HepG2 (cell line): ENCODE data around the gene ZMIZ1. TPM values are rescaled to one million over a fixed set of nuclear protein-coding genes. Genes with fewer than 3 reads are reported as not detected.
A peak's percentile ranks its signal among the peaks of the same experiment; 100 is the strongest.

Source experiments
- ATF7 ChIP-seq, 2 experiments: fragments of 450-650 bp in 1 of 2; sonication (generic) in 1 of 2; formaldehyde crosslinking in 1 of 2; IDR thresholded peaks; 2 replicates each; pipeline versions ENCODE4 v1.4.0 to v1.6.1; 2016 to 2020; ENCODE audit warnings: antibody characterized with exemption in 1 of 2, mild to moderate bottlenecking in 1 of 2, missing genetic modification reagents in 1 of 2
- CBX2 ChIP-seq, 2 experiments: fragments of 200-600 bp in 1 of 2; sonication (generic); formaldehyde crosslinking in 1 of 2; IDR thresholded peaks; 2 replicates each; pipeline versions ENCODE4 v1.7.0 to v1.8.1; 2018 to 2022; ENCODE audit warnings: low read depth in 2 of 2, low read length in 1 of 2, mild to moderate bottlenecking in 1 of 2, missing genetic modification reagents in 1 of 2
- CEBPG ChIP-seq: IDR thresholded peaks from 2 replicates; pipeline ENCODE4 v1.6.1; 2016
- ESRRA ChIP-seq: sonication (generic); formaldehyde crosslinking; IDR thresholded peaks from 2 replicates; pipeline ENCODE4 v1.5.1; 2020; ENCODE audit warnings: mild to moderate bottlenecking, low read depth, missing genetic modification reagents
- FOXK1 ChIP-seq: sonication (generic); formaldehyde crosslinking; IDR thresholded peaks from 2 replicates; pipeline ENCODE4 v1.4.0; 2020; ENCODE audit warnings: low read depth, missing genetic modification reagents, borderline replicate concordance
- MTF2 ChIP-seq: sonication (generic); formaldehyde crosslinking; IDR thresholded peaks from 2 replicates; pipeline ENCODE4 v1.5.0; 2020; ENCODE audit warnings: missing genetic modification reagents, borderline replicate concordance
- NFIC ChIP-seq: IDR thresholded peaks from 2 replicates; pipeline ENCODE4 v1.6.1; 2012; ENCODE audit warnings: mild to moderate bottlenecking, low read length, inconsistent platforms
- PLRG1 ChIP-seq: fragments of 450-650 bp; conservative IDR thresholded peaks from 2 replicates; pipeline ENCODE4 v1.6.1; 2016
- RBM22 ChIP-seq: fragments of 200-400 bp; formaldehyde crosslinking; optimal IDR thresholded peaks from 2 replicates; pipeline ENCODE3; 2017; ENCODE audit warnings: mild to moderate bottlenecking, low read length, moderate library complexity
- SMARCC2 ChIP-seq: fragments of 450-650 bp; IDR thresholded peaks from 2 replicates; pipeline ENCODE4 v1.6.1; 2017; ENCODE audit warnings: antibody characterized with exemption, mild to moderate bottlenecking
- TOPORS ChIP-seq: sonication (generic); formaldehyde crosslinking; IDR thresholded peaks from 2 replicates; pipeline ENCODE4 v1.8.0; 2023; ENCODE audit warnings: mild to moderate bottlenecking, missing genetic modification reagents
- TP53 ChIP-seq: sonication (generic); formaldehyde crosslinking; conservative IDR thresholded peaks from 2 replicates; pipeline ENCODE4 v1.4.0; 2020; ENCODE audit warnings: missing genetic modification reagents
- U2AF1 ChIP-seq: fragments of 200-400 bp; formaldehyde crosslinking; optimal IDR thresholded peaks from 2 replicates; pipeline ENCODE3; 2017; ENCODE audit warnings: mild to moderate bottlenecking, low read depth, low read length
- YEATS4 ChIP-seq: sonication (generic); formaldehyde crosslinking; IDR thresholded peaks from 2 replicates; pipeline ENCODE4 v1.4.0; 2020; ENCODE audit warnings: missing genetic modification reagents, borderline replicate concordance
- ZC3H13 ChIP-seq: sonication (generic); formaldehyde crosslinking; IDR thresholded peaks from 2 replicates; pipeline ENCODE4 v1.8.1; 2023; ENCODE audit warnings: mild to moderate bottlenecking, missing genetic modification reagents, moderate library complexity
- ZNF44 ChIP-seq: sonication (generic); formaldehyde crosslinking; IDR thresholded peaks from 2 replicates; pipeline ENCODE4 v1.5.1; 2020; ENCODE audit warnings: mild to moderate bottlenecking, missing genetic modification reagents
- ZNF501 ChIP-seq: sonication (generic); formaldehyde crosslinking; IDR thresholded peaks from 2 replicates; pipeline ENCODE4 v1.5.1; 2020; ENCODE audit warnings: mild to moderate bottlenecking, moderate library complexity, missing genetic modification reagents
- ZNF83 ChIP-seq: sonication (generic); formaldehyde crosslinking; IDR thresholded peaks from 2 replicates; pipeline ENCODE4 v1.4.0; 2020; ENCODE audit warnings: missing genetic modification reagents, mild to moderate bottlenecking, borderline replicate concordance
- ZSCAN29 ChIP-seq: sonication (generic); formaldehyde crosslinking; conservative IDR thresholded peaks from 2 replicates; pipeline ENCODE4 v1.4.0; 2020; ENCODE audit warnings: mild to moderate bottlenecking, missing genetic modification reagents
- polyA plus RNA-seq, 8 experiments: library from polyadenylated mRNA; depleted of rRNA in 3 of 8; stranded (reverse) in 7 of 8; unstranded in 1 of 8; fragments of >200 nt; fragmentation: Illumina TruSeq in 4 of 8; extraction: Trizol in 4 of 8; gene quantifications; 2 replicates each; pipeline versions ENCODE4 v1.2.1 to v1.2.3, GENCODE V29; 2011 to 2016; ENCODE audit warnings: low read depth in 4 of 8, missing spikeins in 1 of 8, mixed read lengths in 1 of 8; ENCODE audit not compliant: insufficient read depth in 1 of 8
- total RNA-seq, 5 experiments: library from RNA; depleted of rRNA; stranded (reverse); fragments of >200 nt; fragmentation: Illumina TruSeq; extraction: Trizol; gene quantifications; 2 replicates each; pipeline ENCODE4 v1.2.3, GENCODE V29; 2016; ENCODE audit warnings: low read depth in 1 of 5
- TF ChIP-seq, protein P1 (sequence below): sonication (generic); formaldehyde crosslinking; IDR thresholded peaks from 2 replicates; pipeline ENCODE4 v1.5.1; 2020; ENCODE audit warnings: missing genetic modification reagents, mild to moderate bottlenecking, borderline replicate concordance
- TF ChIP-seq, protein P2 (sequence below): IDR thresholded peaks from 2 replicates; pipeline ENCODE4 v1.6.1; 2016
- TF ChIP-seq, protein P3 (sequence below): sonication (generic); formaldehyde crosslinking; IDR thresholded peaks from 2 replicates; pipeline ENCODE4 v1.4.0; 2020; ENCODE audit warnings: missing genetic modification reagents
- TF ChIP-seq, protein P4 (sequence below): IDR thresholded peaks from 2 replicates; pipeline ENCODE4 v1.6.1; 2016; ENCODE audit warnings: missing biosample characterization, missing genetic modification reagents, low read depth
- TF ChIP-seq, protein P5 (sequence below): sonication (generic); formaldehyde crosslinking; IDR thresholded peaks from 2 replicates; pipeline ENCODE4 v1.5.0; 2020; ENCODE audit warnings: missing genetic modification reagents

ZMIZ1 gene
- total and polyA plus RNA-seq, 2 of the 13 experiments (the other 11 are each of a cell fraction or from before 2014, with no cell fraction given) = 5.3 to 10.2 TPM

DNA sequence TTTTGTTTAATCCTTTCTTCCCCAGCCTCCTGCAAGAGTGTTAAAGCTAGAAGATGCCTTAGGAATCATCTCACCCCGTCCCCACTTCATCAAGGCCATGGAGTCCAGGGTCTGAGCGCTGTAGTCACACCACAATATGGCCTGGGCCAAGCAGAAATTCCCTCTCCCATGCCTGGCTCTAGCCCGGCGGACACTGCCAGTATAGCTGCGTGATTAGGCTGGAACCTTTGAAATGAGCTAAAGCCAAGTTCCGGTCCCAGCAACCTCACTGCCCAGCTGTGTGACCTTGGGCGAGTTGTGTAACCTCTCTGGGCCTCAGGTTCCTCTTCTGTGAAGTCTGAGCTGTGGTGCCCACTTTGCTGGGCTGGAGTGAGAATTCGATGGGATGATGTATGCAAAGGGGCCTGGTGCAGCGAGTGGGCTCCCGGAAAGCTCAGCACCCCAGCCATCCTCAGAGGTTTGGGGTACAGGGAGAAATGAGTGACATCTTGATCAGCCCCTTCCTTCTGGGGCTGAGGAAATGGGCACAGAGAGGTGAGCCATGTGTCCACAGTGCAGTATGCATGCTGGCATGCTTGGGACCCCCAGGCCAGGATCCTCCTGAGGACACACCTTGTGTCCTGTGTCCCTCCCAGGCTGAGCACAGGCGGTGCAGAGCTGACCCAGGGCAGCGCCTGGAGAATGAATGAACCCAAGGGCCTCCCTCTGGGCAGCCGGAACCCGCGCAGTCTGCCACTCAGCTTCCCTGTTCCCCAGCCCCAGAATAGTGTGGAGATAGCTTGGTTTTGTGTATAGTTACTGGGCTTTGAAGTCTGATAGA, 118.6 kb downstream of the ZMIZ1 start (continued):
- peak; percentile 96 for TF ChIP-seq RBM22
- TF ChIP-seq NFIC = no peak
- TF ChIP-seq, protein P1, sequence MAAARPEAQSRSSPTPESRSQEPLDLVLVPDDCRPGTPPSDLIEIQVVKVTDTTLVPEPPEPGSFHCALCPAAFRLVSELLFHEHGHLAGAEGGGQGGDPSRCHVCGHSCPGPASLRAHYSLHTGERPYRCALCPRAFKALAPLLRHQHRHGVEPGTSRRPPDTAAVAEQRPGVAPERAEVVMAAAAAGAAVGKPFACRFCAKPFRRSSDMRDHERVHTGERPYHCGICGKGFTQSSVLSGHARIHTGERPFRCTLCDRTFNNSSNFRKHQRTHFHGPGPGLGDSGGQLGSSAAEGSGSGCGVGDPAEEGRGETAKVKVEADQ (CRISPR knock-in tag) = no peak
- TF ChIP-seq YEATS4 (CRISPR knock-in tag) = no peak
- no peak for TF ChIP-seq U2AF1
- TF ChIP-seq, protein P2, sequence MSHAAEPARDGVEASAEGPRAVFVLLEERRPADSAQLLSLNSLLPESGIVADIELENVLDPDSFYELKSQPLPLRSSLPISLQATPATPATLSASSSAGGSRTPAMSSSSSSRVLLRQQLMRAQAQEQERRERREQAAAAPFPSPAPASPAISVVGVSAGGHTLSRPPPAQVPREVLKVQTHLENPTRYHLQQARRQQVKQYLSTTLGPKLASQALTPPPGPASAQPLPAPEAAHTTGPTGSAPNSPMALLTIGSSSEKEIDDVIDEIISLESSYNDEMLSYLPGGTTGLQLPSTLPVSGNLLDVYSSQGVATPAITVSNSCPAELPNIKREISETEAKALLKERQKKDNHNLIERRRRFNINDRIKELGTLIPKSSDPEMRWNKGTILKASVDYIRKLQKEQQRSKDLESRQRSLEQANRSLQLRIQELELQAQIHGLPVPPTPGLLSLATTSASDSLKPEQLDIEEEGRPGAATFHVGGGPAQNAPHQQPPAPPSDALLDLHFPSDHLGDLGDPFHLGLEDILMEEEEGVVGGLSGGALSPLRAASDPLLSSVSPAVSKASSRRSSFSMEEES (CRISPR knock-in tag) = no peak
- peak; percentile 22; the same call in 1 of the 2 replicates for TF ChIP-seq ZC3H13
- no peak for TF ChIP-seq FOXK1 (CRISPR knock-in tag)
- TF ChIP-seq PLRG1 = no peak
- TF ChIP-seq ESRRA (CRISPR knock-in tag) = no peak
- TF ChIP-seq SMARCC2 = no peak
- TF ChIP-seq MTF2 = no peak
- TF ChIP-seq, protein P3, sequence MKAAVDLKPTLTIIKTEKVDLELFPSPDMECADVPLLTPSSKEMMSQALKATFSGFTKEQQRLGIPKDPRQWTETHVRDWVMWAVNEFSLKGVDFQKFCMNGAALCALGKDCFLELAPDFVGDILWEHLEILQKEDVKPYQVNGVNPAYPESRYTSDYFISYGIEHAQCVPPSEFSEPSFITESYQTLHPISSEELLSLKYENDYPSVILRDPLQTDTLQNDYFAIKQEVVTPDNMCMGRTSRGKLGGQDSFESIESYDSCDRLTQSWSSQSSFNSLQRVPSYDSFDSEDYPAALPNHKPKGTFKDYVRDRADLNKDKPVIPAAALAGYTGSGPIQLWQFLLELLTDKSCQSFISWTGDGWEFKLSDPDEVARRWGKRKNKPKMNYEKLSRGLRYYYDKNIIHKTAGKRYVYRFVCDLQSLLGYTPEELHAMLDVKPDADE (CRISPR knock-in tag) = no peak
- TF ChIP-seq ZNF83 (CRISPR knock-in tag) = no peak
- no peak for TF ChIP-seq TOPORS (CRISPR knock-in tag)
- TF ChIP-seq, protein P4, sequence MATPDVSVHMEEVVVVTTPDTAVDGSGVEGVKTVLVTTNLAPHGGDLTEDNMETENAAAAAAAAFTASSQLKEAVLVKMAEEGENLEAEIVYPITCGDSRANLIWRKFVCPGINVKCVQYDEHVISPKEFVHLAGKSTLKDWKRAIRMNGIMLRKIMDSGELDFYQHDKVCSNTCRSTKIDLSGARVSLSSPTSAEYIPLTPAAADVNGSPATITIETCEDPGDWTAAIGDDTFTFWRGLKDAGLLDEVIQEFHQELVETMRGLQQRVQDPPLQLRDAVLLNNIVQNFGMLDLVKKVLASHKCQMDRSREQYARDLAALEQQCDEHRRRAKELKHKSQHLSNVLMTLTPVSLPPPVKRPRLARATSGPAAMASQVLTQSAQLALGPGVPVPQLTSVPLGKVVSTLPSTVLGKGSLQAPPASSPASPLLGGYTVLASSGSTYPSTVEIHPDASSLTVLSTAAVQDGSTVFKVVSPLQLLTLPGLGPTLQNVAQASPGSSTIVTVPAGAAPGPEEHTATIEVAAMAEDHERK (CRISPR knock-in tag) = no peak
- no peak for TF ChIP-seq ZNF44 (CRISPR knock-in tag)
- peak; percentile 53; the same call in 1 of the 2 replicates for TF ChIP-seq ATF7 (IDR thresholded peaks at IDR 0.05)
- 0 out of 2 replicates have a peak, but pooled peaks have one; percentile 42 for TF ChIP-seq ATF7 (CRISPR knock-in tag; IDR thresholded peaks at IDR 0.05)
- no peak for TF ChIP-seq ZSCAN29 (CRISPR knock-in tag)
- peak; percentile 64; the same call in 1 of the 2 replicates for TF ChIP-seq ZNF501 (CRISPR knock-in tag)
- TF ChIP-seq, protein P5, sequence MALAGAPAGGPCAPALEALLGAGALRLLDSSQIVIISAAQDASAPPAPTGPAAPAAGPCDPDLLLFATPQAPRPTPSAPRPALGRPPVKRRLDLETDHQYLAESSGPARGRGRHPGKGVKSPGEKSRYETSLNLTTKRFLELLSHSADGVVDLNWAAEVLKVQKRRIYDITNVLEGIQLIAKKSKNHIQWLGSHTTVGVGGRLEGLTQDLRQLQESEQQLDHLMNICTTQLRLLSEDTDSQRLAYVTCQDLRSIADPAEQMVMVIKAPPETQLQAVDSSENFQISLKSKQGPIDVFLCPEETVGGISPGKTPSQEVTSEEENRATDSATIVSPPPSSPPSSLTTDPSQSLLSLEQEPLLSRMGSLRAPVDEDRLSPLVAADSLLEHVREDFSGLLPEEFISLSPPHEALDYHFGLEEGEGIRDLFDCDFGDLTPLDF (CRISPR knock-in tag) = no peak
- TF ChIP-seq CBX2 (IDR thresholded peaks at IDR 0.05; ENCODE audit: low read depth, low read length) = no peak
- TF ChIP-seq CBX2 (CRISPR knock-in tag; IDR thresholded peaks at IDR 0.05; ENCODE audit: low read depth) = no peak
- TF ChIP-seq CEBPG = peak; percentile 50
- no peak for TF ChIP-seq TP53 (CRISPR knock-in tag)
